HepG2 (cell line): Measurements from ENCODE around the gene PCSK6. TPM values are rescaled to one million over a fixed set of nuclear protein-coding genes. Genes with fewer than 3 reads are reported as not detected.
A peak's percentile ranks its signal among the peaks of the same experiment; 100 is the strongest.

Experiments
- CREB1 ChIP-seq, 2 experiments: fragments of 450-650 bp in 1 of 2; IDR thresholded peaks; 2 replicates each; pipeline ENCODE4 v1.6.1; 2016 to 2017; ENCODE audit warnings: control low read depth in 1 of 2, mild to moderate bottlenecking in 1 of 2, missing compliant biosample characterization in 1 of 2, missing genetic modification characterization in 1 of 2
- EEA1 ChIP-seq: sonication (generic); formaldehyde crosslinking; IDR thresholded peaks from 2 replicates; pipeline ENCODE4 v1.5.1; 2020; ENCODE audit warnings: mild to moderate bottlenecking, missing genetic modification reagents, borderline replicate concordance
- HNRNPL ChIP-seq: fragments of 200-400 bp; formaldehyde crosslinking; IDR thresholded peaks from 2 replicates; pipeline ENCODE4 v1.6.1; 2017; ENCODE audit warnings: mild to moderate bottlenecking, low read depth, low read length
- HOXA3 ChIP-seq: sonication (generic); formaldehyde crosslinking; IDR thresholded peaks from 2 replicates; pipeline ENCODE4 v1.5.0; 2020; ENCODE audit warnings: missing genetic modification reagents
- ISX ChIP-seq: sonication (generic); formaldehyde crosslinking; conservative IDR thresholded peaks from 2 replicates; pipeline ENCODE4 v1.5.0; 2020; ENCODE audit warnings: missing genetic modification reagents
- KAT8 ChIP-seq: IDR thresholded peaks from 2 replicates; pipeline ENCODE4 v1.6.1; 2016; ENCODE audit warnings: missing genetic modification reagents, missing compliant biosample characterization
- MBD4 ChIP-seq: IDR thresholded peaks from 2 replicates; pipeline ENCODE4 v1.6.1; 2012; ENCODE audit warnings: low read length, inconsistent platforms, borderline replicate concordance
- NBN ChIP-seq: fragments of 450-650 bp; conservative IDR thresholded peaks from 2 replicates; pipeline ENCODE4 v1.6.1; 2017
- NONO ChIP-seq, 2 experiments: fragments of 450-650 bp in 1 of 2; sonication (generic) in 1 of 2; formaldehyde crosslinking in 1 of 2; IDR thresholded peaks in 1 of 2; conservative IDR thresholded peaks in 1 of 2; 2 replicates each; pipeline versions ENCODE4 v1.6.1 to v1.8.0; 2017 to 2022; ENCODE audit warnings: mild to moderate bottlenecking in 1 of 2, missing genetic modification reagents in 1 of 2, moderate library complexity in 1 of 2
- RAD51 ChIP-seq: fragments of 450-650 bp; IDR thresholded peaks from 2 replicates; pipeline ENCODE4 v1.6.1; 2016; ENCODE audit warnings: borderline replicate concordance
- SMAD1 ChIP-seq: sonication (generic); formaldehyde crosslinking; IDR thresholded peaks from 2 replicates; pipeline ENCODE4 v1.4.0; 2020; ENCODE audit warnings: missing genetic modification reagents, low read depth, mild to moderate bottlenecking, borderline replicate concordance
- SMARCE1 ChIP-seq: fragments of 450-650 bp; IDR thresholded peaks from 2 replicates; pipeline ENCODE4 v1.6.1; 2017; ENCODE audit warnings: borderline replicate concordance
- SMC3 ChIP-seq: IDR thresholded peaks from 2 replicates; pipeline ENCODE4 v1.6.1; 2011; ENCODE audit warnings: low read length, improper control_type of control experiment
- SP2 ChIP-seq: sonication (generic); formaldehyde crosslinking; IDR thresholded peaks from 2 replicates; pipeline ENCODE4 v1.5.1; 2020; ENCODE audit warnings: mild to moderate bottlenecking, missing genetic modification reagents
- TARDBP ChIP-seq: sonication (generic); formaldehyde crosslinking; IDR thresholded peaks from 2 replicates; pipeline ENCODE4 v1.8.0; 2022; ENCODE audit warnings: mild to moderate bottlenecking, missing genetic modification reagents
- TRIM24 ChIP-seq: sonication (generic); formaldehyde crosslinking; IDR thresholded peaks from 2 replicates; pipeline ENCODE4 v1.8.0; 2022; ENCODE audit warnings: mild to moderate bottlenecking, missing genetic modification reagents
- U2AF1 ChIP-seq: fragments of 200-400 bp; formaldehyde crosslinking; optimal IDR thresholded peaks from 2 replicates; pipeline ENCODE3; 2017; ENCODE audit warnings: mild to moderate bottlenecking, low read depth, low read length
- YEATS4 ChIP-seq: sonication (generic); formaldehyde crosslinking; IDR thresholded peaks from 2 replicates; pipeline ENCODE4 v1.4.0; 2020; ENCODE audit warnings: missing genetic modification reagents, borderline replicate concordance
- ZBTB1 ChIP-seq: sonication (generic); formaldehyde crosslinking; IDR thresholded peaks from 2 replicates; pipeline ENCODE4 v1.4.0; 2020; ENCODE audit warnings: missing genetic modification reagents, borderline replicate concordance
- ZNF136 ChIP-seq: sonication (generic); formaldehyde crosslinking; IDR thresholded peaks from 2 replicates; pipeline ENCODE4 v1.8.1; 2022; ENCODE audit warnings: low read depth, mild to moderate bottlenecking, moderate library complexity, missing genetic modification reagents
- ZNF317 ChIP-seq: sonication (generic); formaldehyde crosslinking; IDR thresholded peaks from 2 replicates; pipeline ENCODE4 v1.5.0; 2020; ENCODE audit warnings: mild to moderate bottlenecking, missing genetic modification reagents
- ZNF605 ChIP-seq: sonication (generic); formaldehyde crosslinking; IDR thresholded peaks from 2 replicates; pipeline ENCODE4 v1.8.0; 2022; ENCODE audit warnings: mild to moderate bottlenecking, missing genetic modification reagents
- ZNF891 ChIP-seq: sonication (generic); formaldehyde crosslinking; IDR thresholded peaks from 2 replicates; pipeline ENCODE4 v1.5.0; 2020; ENCODE audit warnings: mild to moderate bottlenecking, missing genetic modification reagents
- ZSCAN5A ChIP-seq: sonication (generic); formaldehyde crosslinking; IDR thresholded peaks from 2 replicates; pipeline ENCODE4 v1.8.0; 2022; ENCODE audit warnings: mild to moderate bottlenecking, missing genetic modification reagents, borderline replicate concordance
- polyA plus RNA-seq, 8 experiments: library from polyadenylated mRNA; depleted of rRNA in 3 of 8; stranded (reverse) in 7 of 8; unstranded in 1 of 8; fragments of >200 nt; fragmentation: Illumina TruSeq in 4 of 8; extraction: Trizol in 4 of 8; gene quantifications; 2 replicates each; pipeline versions ENCODE4 v1.2.1 to v1.2.3, GENCODE V29; 2011 to 2016; ENCODE audit warnings: low read depth in 4 of 8, missing spikeins in 1 of 8, mixed read lengths in 1 of 8; ENCODE audit not compliant: insufficient read depth in 1 of 8
- total RNA-seq, 5 experiments: library from RNA; depleted of rRNA; stranded (reverse); fragments of >200 nt; fragmentation: Illumina TruSeq; extraction: Trizol; gene quantifications; 2 replicates each; pipeline ENCODE4 v1.2.3, GENCODE V29; 2016; ENCODE audit warnings: low read depth in 1 of 5
- TF ChIP-seq, protein P1 (sequence below): sonication (generic); formaldehyde crosslinking; IDR thresholded peaks from 2 replicates; pipeline ENCODE4 v1.4.0; 2020; ENCODE audit warnings: mild to moderate bottlenecking, missing genetic modification reagents
- TF ChIP-seq, protein P2 (sequence below): sonication (generic); formaldehyde crosslinking; IDR thresholded peaks from 2 replicates; pipeline ENCODE4 v1.5.0; 2020; ENCODE audit warnings: missing genetic modification reagents, mild to moderate bottlenecking, borderline replicate concordance
- TF ChIP-seq, protein P3 (sequence below): sonication (generic); formaldehyde crosslinking; IDR thresholded peaks from 2 replicates; pipeline ENCODE4 v1.4.0; 2020; ENCODE audit warnings: missing genetic modification reagents

Gene PCSK6
- total and polyA plus RNA-seq, 2 of the 13 experiments (the other 11 are each of a cell fraction or from before 2014, with no cell fraction given) = 56.5 to 155 TPM

GRCh38 chr15:101438482-101439284 lies 50.8 kb downstream of the PCSK6 start (continued):
- no peak for TF ChIP-seq ZNF136
- no peak for TF ChIP-seq ZNF317 (CRISPR knock-in tag)
- TF ChIP-seq SMAD1 = no peak
- no peak for TF ChIP-seq NBN
- TF ChIP-seq HNRNPL = no peak
- TF ChIP-seq, protein P1, sequence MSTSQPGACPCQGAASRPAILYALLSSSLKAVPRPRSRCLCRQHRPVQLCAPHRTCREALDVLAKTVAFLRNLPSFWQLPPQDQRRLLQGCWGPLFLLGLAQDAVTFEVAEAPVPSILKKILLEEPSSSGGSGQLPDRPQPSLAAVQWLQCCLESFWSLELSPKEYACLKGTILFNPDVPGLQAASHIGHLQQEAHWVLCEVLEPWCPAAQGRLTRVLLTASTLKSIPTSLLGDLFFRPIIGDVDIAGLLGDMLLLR (CRISPR knock-in tag) = no peak
- no peak; the same call in 1 of the 2 replicates for TF ChIP-seq ZNF891 (CRISPR knock-in tag)
- TF ChIP-seq ISX (CRISPR knock-in tag) = no peak
- no peak for TF ChIP-seq SMARCE1
- TF ChIP-seq, protein P2, sequence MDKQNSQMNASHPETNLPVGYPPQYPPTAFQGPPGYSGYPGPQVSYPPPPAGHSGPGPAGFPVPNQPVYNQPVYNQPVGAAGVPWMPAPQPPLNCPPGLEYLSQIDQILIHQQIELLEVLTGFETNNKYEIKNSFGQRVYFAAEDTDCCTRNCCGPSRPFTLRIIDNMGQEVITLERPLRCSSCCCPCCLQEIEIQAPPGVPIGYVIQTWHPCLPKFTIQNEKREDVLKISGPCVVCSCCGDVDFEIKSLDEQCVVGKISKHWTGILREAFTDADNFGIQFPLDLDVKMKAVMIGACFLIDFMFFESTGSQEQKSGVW (CRISPR knock-in tag) = peak; percentile 57; the same call in 1 of the 2 replicates
- TF ChIP-seq U2AF1 = no peak
- no peak for TF ChIP-seq EEA1 (CRISPR knock-in tag)
- no peak for TF ChIP-seq SP2 (CRISPR knock-in tag)
- no peak; the same call in 1 of the 2 replicates for TF ChIP-seq YEATS4 (CRISPR knock-in tag)
- TF ChIP-seq RAD51 = no peak
- TF ChIP-seq HOXA3 (CRISPR knock-in tag) = peak; percentile 80; the same call in 1 of the 2 replicates
- TF ChIP-seq ZSCAN5A (CRISPR knock-in tag) = peak; percentile 42; the same call in 1 of the 2 replicates
- TF ChIP-seq CREB1 (IDR thresholded peaks at IDR 0.05) = no peak
- no peak for TF ChIP-seq CREB1 (CRISPR knock-in tag; IDR thresholded peaks at IDR 0.05)
- peak; percentile 19; the same call in 1 of the 2 replicates for TF ChIP-seq SMC3
- no peak for TF ChIP-seq ZBTB1
- TF ChIP-seq ZNF605 (CRISPR knock-in tag) = no peak
- no peak for TF ChIP-seq MBD4
- no peak for TF ChIP-seq NONO (IDR thresholded peaks at IDR 0.05)
- TF ChIP-seq NONO (CRISPR knock-in tag; conservative IDR thresholded peaks at IDR 0.05) = peak; percentile 78
- TF ChIP-seq, protein P3, sequence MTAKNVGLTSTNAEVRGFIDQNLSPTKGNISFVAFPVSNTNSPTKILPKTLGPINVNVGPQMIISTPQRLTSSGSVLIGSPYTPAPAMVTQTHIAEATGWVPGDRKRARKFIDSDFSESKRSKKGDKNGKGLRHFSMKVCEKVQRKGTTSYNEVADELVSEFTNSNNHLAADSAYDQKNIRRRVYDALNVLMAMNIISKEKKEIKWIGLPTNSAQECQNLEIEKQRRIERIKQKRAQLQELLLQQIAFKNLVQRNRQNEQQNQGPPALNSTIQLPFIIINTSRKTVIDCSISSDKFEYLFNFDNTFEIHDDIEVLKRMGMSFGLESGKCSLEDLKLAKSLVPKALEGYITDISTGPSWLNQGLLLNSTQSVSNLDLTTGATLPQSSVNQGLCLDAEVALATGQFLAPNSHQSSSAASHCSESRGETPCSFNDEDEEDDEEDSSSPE (CRISPR knock-in tag) = no peak
- TF ChIP-seq TRIM24 (CRISPR knock-in tag) = no peak
- peak; percentile 10; the same call in 1 of the 2 replicates for TF ChIP-seq TARDBP (CRISPR knock-in tag)
- peak; percentile 56; the same call in 1 of the 2 replicates for TF ChIP-seq KAT8
